ENCODE data around the gene MYLK3. TPM values are rescaled to one million over a fixed set of nuclear protein-coding genes. Genes with fewer than 3 reads are reported as not detected.

MYLK3 gene
- total RNA-seq, 1 donor = under 0.01 TPM

GRCh38 chr16:46733319-46733830 is 14.8 kb downstream of the MYLK3 start:
- no peak for DNase-seq (ENCODE audit: low read depth)
- TF ChIP-seq CTCF (IDR thresholded peaks at IDR 0.05; ENCODE audit: insufficient read depth, low read length) = no peak
- no peak overlapping the region for H3K4me3 ChIP-seq (ENCODE audit: low read depth, low read length)

- TF ChIP-seq CTCF (IDR thresholded peaks at IDR 0.05; ENCODE audit: insufficient read depth, low read length) = no peak
- no peak for DNase-seq (ENCODE audit: low read depth)
- H3K4me3 ChIP-seq (ENCODE audit: low read depth, low read length) = no peak overlapping the region
These were observed 15.6 kb downstream of the MYLK3 start for GRCh38 chr16:46732561-46732960.

- TF ChIP-seq CTCF (IDR thresholded peaks at IDR 0.05; ENCODE audit: insufficient read depth, low read length) = no peak
- H3K4me3 ChIP-seq (ENCODE audit: low read depth, low read length) = no peak overlapping the region
- no peak for DNase-seq (ENCODE audit: low read depth)
These were observed 16.2 kb downstream of the MYLK3 start for GRCh38 chr16:46731691-46732555.

- H3K4me3 ChIP-seq (ENCODE audit: low read depth, low read length) = no peak overlapping the region
- TF ChIP-seq CTCF (IDR thresholded peaks at IDR 0.05; ENCODE audit: insufficient read depth, low read length) = no peak
- DNase-seq (ENCODE audit: low read depth) = no peak
These were observed 17.1 kb downstream of the MYLK3 start for GRCh38 chr16:46730801-46731690.

- DNase-seq (ENCODE audit: low read depth) = no peak
- no peak overlapping the region for H3K4me3 ChIP-seq (ENCODE audit: low read depth, low read length)
- no peak for TF ChIP-seq CTCF (IDR thresholded peaks at IDR 0.05; ENCODE audit: insufficient read depth, low read length)
These were observed 18.0 kb downstream of the MYLK3 start for GRCh38 chr16:46730126-46730525.

GRCh38 chr16:46729326-46729995 is 18.7 kb downstream of the MYLK3 start:
- DNase-seq (ENCODE audit: low read depth) = no peak
- no peak overlapping the region for H3K4me3 ChIP-seq (ENCODE audit: low read depth, low read length)
- no peak for TF ChIP-seq CTCF (IDR thresholded peaks at IDR 0.05; ENCODE audit: insufficient read depth, low read length)
